Tibial nerve (tissue), 4 donors: ENCODE results near the gene RGS17. TPM values are rescaled to one million over a fixed set of nuclear protein-coding genes. Genes with fewer than 3 reads are reported as not detected.

Experiments used
- DNase-seq, 2 donors: peaks; one replicate each; pipeline ENCODE4 v3.0.0-alpha.2; 2019; ENCODE audit warnings: low spot score in 2 of 2
- H3K27ac ChIP-seq, 4 donors: fragments of 200-600 bp; sonication (generic) in 3 of 4; one replicate each; pipeline ENCODE4 v1.5.1; 2017 to 2019; ENCODE audit warnings: mild to moderate bottlenecking in 1 of 4
- H3K27me3 ChIP-seq, 2 donors: fragments of 200-600 bp; sonication (generic) in 1 of 2; one replicate each; pipeline versions ENCODE4 v1.5.1 to v1.6.0; 2017 to 2019
- H3K36me3 ChIP-seq, 3 donors: fragments of 200-600 bp; sonication (generic); one replicate each; pipeline ENCODE4 v1.5.1; 2018 to 2019
- H3K4me1 ChIP-seq, 4 donors: fragments of 200-600 bp; sonication (generic) in 3 of 4; one replicate each; pipeline ENCODE4 v1.5.1; 2017 to 2019
- H3K4me3 ChIP-seq, 4 donors: fragments of 200-600 bp; sonication (generic) in 3 of 4; one replicate each; pipeline ENCODE4 v1.5.1; 2017 to 2019; ENCODE audit warnings: mild to moderate bottlenecking in 1 of 4, moderate library complexity in 1 of 4
- H3K9me3 ChIP-seq, 4 donors: fragments of 200-600 bp; sonication (generic) in 3 of 4; one replicate each; pipeline ENCODE4 v1.5.1; 2017 to 2019
- EP300 ChIP-seq, 2 donors: sonication (generic); formaldehyde crosslinking; IDR thresholded peaks; one replicate each; pipeline ENCODE4 v1.6.1; 2017; ENCODE audit warnings: antibody characterized with exemption in 2 of 2, mild to moderate bottlenecking in 1 of 2
- POLR2A ChIP-seq, 2 donors: fragments of 450-650 bp; IDR thresholded peaks; one replicate each; pipeline ENCODE4 v1.6.1; 2017; ENCODE audit warnings: antibody characterized with exemption in 2 of 2, mild to moderate bottlenecking in 2 of 2, moderate library complexity in 2 of 2
- WGBS, 2 donors: methylation state at CpG; one replicate each; pipeline ENCODE4 v1.1.5; 2018; 5-methylcytosine and 5-hydroxymethylcytosine counted together
- total RNA-seq, 4 donors: library from RNA; depleted of rRNA; stranded (reverse); fragments of >200 nt; gene quantifications; one replicate each; pipeline ENCODE4 v1.1.0, GENCODE V29; 2016
- TF ChIP-seq, protein P1 (sequence below), 5 experiments: fragments of 200-600 bp in 3 of 5; fragments of 450-650 bp in 2 of 5; sonication (generic) in 3 of 5; IDR thresholded peaks; one replicate each; pipeline ENCODE4 v1.5.1; 2016 to 2019; ENCODE audit warnings: antibody characterized with exemption in 5 of 5, mild to moderate bottlenecking in 3 of 5, moderate library complexity in 2 of 5

Gene RGS17
- total RNA-seq, 4 donors from 2014 or later: under 0.01 to 3.3 TPM; not detected in 2

- DNase-seq: no peak
- TF ChIP-seq EP300 (IDR thresholded peaks at IDR 0.05) (no peak), POLR2A (IDR thresholded peaks at IDR 0.05) (no peak)
- TF ChIP-seq, protein P1, sequence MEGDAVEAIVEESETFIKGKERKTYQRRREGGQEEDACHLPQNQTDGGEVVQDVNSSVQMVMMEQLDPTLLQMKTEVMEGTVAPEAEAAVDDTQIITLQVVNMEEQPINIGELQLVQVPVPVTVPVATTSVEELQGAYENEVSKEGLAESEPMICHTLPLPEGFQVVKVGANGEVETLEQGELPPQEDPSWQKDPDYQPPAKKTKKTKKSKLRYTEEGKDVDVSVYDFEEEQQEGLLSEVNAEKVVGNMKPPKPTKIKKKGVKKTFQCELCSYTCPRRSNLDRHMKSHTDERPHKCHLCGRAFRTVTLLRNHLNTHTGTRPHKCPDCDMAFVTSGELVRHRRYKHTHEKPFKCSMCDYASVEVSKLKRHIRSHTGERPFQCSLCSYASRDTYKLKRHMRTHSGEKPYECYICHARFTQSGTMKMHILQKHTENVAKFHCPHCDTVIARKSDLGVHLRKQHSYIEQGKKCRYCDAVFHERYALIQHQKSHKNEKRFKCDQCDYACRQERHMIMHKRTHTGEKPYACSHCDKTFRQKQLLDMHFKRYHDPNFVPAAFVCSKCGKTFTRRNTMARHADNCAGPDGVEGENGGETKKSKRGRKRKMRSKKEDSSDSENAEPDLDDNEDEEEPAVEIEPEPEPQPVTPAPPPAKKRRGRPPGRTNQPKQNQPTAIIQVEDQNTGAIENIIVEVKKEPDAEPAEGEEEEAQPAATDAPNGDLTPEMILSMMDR (IDR thresholded peaks at IDR 0.05): no peak
- Histone ChIP-seq H3K36me3 (no peaks in the 10 kb centered on the region), H3K4me3 (no peak overlapping the region), H3K4me1 (no peaks in the 10 kb centered on the region), H3K9me3 (no peaks in the 10 kb centered on the region), H3K27ac (no peak overlapping the region), H3K27me3 (no peaks in the 10 kb centered on the region)
- 48 to 52% methylated on average over 4 of the region's 4 CpGs for WGBS, 2 donors
These were observed 35.1 kb downstream of the RGS17 start for GRCh38 chr6:153096031-153096430.

DNA sequence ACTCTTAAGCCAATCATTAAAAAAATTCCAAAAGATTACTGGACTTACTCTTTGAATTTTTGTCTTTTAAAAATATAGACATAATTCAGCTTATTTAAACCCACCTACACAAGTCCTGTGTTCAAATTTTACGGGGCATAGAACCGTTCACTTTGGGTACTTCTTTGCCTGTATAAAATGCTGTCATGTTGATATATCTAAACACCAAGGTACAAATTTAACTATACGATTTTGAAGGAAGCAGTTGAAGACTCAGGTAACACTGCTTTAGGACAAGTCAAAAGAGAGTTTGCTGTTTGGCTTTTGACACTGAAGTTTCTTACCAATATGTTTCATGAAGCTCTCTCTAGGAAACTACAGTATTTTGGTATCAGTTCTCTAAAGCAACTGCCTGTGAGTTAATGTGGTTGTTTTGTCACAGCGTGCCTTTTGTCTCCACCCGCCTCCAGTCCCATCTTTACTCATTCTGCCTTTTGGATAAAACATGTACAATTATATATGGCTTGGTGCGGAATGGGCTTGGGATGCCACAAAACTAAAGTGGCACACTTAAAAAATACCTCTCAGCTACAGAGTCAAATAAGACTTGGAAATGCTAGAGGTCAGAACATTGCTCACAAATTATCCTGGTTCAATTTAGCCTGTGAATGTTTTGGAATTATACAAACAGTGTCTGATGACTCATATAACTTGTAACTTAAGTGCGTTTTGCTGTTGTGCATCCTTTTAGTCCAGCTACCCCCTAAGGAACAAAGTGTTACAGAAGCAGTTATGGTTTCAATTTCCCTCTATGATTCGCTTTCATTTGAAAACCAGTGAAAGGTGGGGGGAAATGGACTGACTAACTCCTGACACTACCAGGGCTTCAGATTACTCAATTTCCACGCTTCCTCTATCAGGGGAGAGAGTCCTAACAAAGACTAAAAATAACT, 38.7 kb downstream of the RGS17 start:
- Histone ChIP-seq H3K4me1 (no peaks in the 10 kb centered on the region), H3K36me3 (no peaks in the 10 kb centered on the region), H3K27ac (no peak overlapping the region), H3K9me3 (no peaks in the 10 kb centered on the region), H3K27me3 (no peaks in the 10 kb centered on the region), H3K4me3 (no peak overlapping the region)
- TF ChIP-seq EP300 (IDR thresholded peaks at IDR 0.05) (peak in 1 of 2 donors; percentile 9), POLR2A (IDR thresholded peaks at IDR 0.05) (no peak)
- TF ChIP-seq, protein P1 (IDR thresholded peaks at IDR 0.05): no peak
- DNase-seq: no peak
- 65 to 70% methylated on average over 9 of the region's 9 CpGs for WGBS, 2 donors

DNA sequence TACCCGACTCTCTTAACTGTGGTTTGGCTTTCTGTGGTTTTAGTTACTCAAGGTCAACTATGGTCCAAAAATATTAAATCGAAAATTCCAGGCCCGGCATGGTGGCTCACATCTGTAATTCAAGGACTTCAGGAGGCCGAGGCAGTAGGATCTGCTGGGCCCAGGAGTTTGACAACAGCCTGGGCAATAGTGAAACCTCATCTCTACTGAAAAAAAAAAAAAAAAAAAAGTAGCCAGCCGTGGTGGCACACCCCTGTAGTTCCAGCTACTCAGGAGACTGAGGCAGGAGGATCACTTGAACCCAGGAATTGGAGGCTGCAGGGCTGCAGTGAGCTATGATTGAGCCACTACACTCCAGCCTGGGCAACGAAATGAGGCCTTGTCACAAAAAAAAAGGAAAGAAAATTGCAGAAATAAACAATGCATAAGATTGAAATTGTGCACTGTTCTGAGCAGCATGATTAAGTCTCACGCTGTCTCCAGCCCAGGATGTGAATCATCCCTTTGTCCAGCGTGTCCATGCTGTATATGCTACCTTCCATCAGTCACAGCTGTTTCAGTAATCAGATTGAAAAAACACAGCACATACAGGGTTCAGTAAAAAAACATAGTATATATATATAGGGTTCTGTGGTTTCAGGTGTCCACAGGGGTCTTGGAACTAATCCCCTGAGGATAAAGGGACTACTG, 40.7 kb downstream of the RGS17 start:
- no peak for TF ChIP-seq POLR2A (IDR thresholded peaks at IDR 0.05)

DNA sequence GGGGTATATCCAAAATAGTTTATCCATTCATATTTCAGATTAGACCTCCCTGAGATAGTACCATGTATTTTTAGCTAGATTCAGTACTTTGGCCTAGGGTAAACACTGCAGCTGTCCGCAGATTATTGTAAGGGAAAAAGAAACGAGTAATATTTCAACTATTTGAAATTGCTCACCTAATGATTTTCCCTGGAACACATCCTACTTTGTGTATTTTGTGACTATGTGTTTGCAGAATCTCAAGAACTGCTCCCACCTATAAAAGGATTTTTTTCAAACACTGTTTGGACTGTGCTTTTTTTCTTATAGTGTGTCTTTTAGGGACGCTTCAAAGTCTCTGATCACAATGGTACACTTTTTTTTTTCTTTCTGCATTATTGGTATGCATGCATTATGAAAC, 42.3 kb downstream of the RGS17 start:
- DNase-seq: no peak
- H3K4me1 ChIP-seq: no peaks in the 10 kb centered on the region
- TF ChIP-seq POLR2A (IDR thresholded peaks at IDR 0.05) (no peak), EP300 (IDR thresholded peaks at IDR 0.05) (no peak)
- TF ChIP-seq, protein P1 (IDR thresholded peaks at IDR 0.05): no peak
- H3K27me3 ChIP-seq: no peaks in the 10 kb centered on the region
- H3K36me3 ChIP-seq: no peaks in the 10 kb centered on the region
- H3K4me3 ChIP-seq: no peak overlapping the region
- no peaks in the 10 kb centered on the region for H3K9me3 ChIP-seq
- H3K27ac ChIP-seq: no peak overlapping the region
- WGBS, 2 donors: 71 to 77% methylated on average over 3 of the region's 3 CpGs

More for the DNA sequence above, 40.7 kb downstream of the RGS17 start:
- no peaks in the 10 kb centered on the region for H3K9me3 ChIP-seq
- H3K36me3 ChIP-seq: no peaks in the 10 kb centered on the region
- H3K27ac ChIP-seq: no peak overlapping the region
- WGBS, 2 donors: 48 to 56% methylated on average over 8 of the region's 8 CpGs
- H3K4me1 ChIP-seq: no peaks in the 10 kb centered on the region
- H3K4me3 ChIP-seq: no peak overlapping the region
- no peak for DNase-seq
- H3K27me3 ChIP-seq: no peaks in the 10 kb centered on the region

GRCh38 chr6:153087436-153087835, 43.6 kb downstream of the RGS17 start:
- Histone ChIP-seq H3K9me3 (no peaks in the 10 kb centered on the region), H3K4me1 (no peaks in the 10 kb centered on the region), H3K4me3 (no peak overlapping the region), H3K36me3 (no peaks in the 10 kb centered on the region), H3K27ac (no peak overlapping the region), H3K27me3 (no peaks in the 10 kb centered on the region)
- no peak for DNase-seq
- TF ChIP-seq, protein P1 (IDR thresholded peaks at IDR 0.05): no peak
- TF ChIP-seq EP300 (IDR thresholded peaks at IDR 0.05) (no peak), POLR2A (IDR thresholded peaks at IDR 0.05) (no peak)
